ENCODE measurements around the gene DNPH1. TPM values are rescaled to one million over a fixed set of nuclear protein-coding genes. Genes with fewer than 3 reads are reported as not detected.

The DNPH1 gene
- total RNA-seq, 2 experiments from 2014 or later, result 66.1 to 68.2 TPM

- POLR2A ChIA-PET, result no interaction called here
- CTCF ChIA-PET, result no interaction called here
These were observed 21.7 kb upstream of the DNPH1 start for GRCh38 chr6:43250992-43251373.

- ChIA-PET CTCF (interaction anchor here (0.6 to 0.8 kb wide), 2 partner anchors 13 to 20 kb away, joined by 3 read pairs; partner anchors contain the start of gene DNPH1), POLR2A (interaction anchor here (0.5 kb wide), 1 partner anchor 909 kb away, joined by 3 read pairs; no protein-coding TSS in a partner anchor)
These were observed 19.5 kb upstream of the DNPH1 start for GRCh38 chr6:43248791-43249190.

GRCh38 chr6:43248101-43248500 lies 18.8 kb upstream of the DNPH1 start:
- CTCF ChIA-PET, result interaction anchor here (0.6 to 0.8 kb wide), 2 partner anchors 13 to 19 kb away, joined by 3 read pairs; partner anchors contain the start of gene DNPH1
- POLR2A ChIA-PET, result no interaction called here

- ChIA-PET POLR2A (interaction anchor here (0.5 to 1.1 kb wide), 4 partner anchors 18 to 375 kb away, joined by 3 to 5 read pairs (median 4); partner anchors contain the start of gene DNPH1), CTCF (interaction anchor here (2.0 kb wide), 1 partner anchor 18 kb away, joined by 12 read pairs; the partner anchor contains the start of gene DNPH1)
These were observed 18.1 kb upstream of the DNPH1 start for GRCh38 chr6:43247114-43247999.

GRCh38 chr6:43246301-43247113 lies 17.2 kb upstream of the DNPH1 start:
- ChIA-PET POLR2A (interaction anchor here (0.5 to 1.1 kb wide), 5 partner anchors 17 to 376 kb away, joined by 3 to 5 read pairs (median 3); partner anchors contain the start of gene DNPH1), CTCF (interaction anchor here (0.6 to 2.0 kb wide), 2 partner anchors 17 to 192 kb away, joined by 4 to 12 read pairs; partner anchors contain the start of gene DNPH1)

- ChIA-PET POLR2A (no interaction called here), CTCF (interaction anchor here (0.7 kb wide), 1 partner anchor 16 kb away, joined by 3 read pairs; no protein-coding TSS in a partner anchor)
These were observed 14.5 kb upstream of the DNPH1 start for GRCh38 chr6:43243664-43244321.

GRCh38 chr6:43242908-43243663 lies 13.8 kb upstream of the DNPH1 start, which contains the start of gene TTBK1:
Gene TTBK1, plus strand, starts transcription at chr6:43243481. Its CDS starts 3,180 bp downstream, at chr6:43246661.
- ChIA-PET CTCF (no interaction called here), POLR2A (no interaction called here)

GRCh38 chr6:43241446-43241845 lies 12.2 kb upstream of the DNPH1 start:
- ChIA-PET CTCF (interaction anchor here (1.7 kb wide), 1 partner anchor 13 kb away, joined by 9 read pairs; the partner anchor contains the start of gene DNPH1), POLR2A (no interaction called here)

- POLR2A ChIA-PET, result no interaction called here
- CTCF ChIA-PET, result interaction anchor here (1.7 kb wide), 1 partner anchor 13 kb away, joined by 9 read pairs; the partner anchor contains the start of gene DNPH1
These were observed 11.7 kb upstream of the DNPH1 start for GRCh38 chr6:43240950-43241349.

- ChIA-PET CTCF (interaction anchor here (1.9 kb wide), 1 partner anchor 10 kb away, joined by 17 read pairs; the partner anchor contains the start of gene DNPH1), POLR2A (no interaction called here)
These were observed 9.8 kb upstream of the DNPH1 start for GRCh38 chr6:43239054-43239453.

- ChIA-PET POLR2A (no interaction called here), CTCF (no interaction called here)
These were observed 6.6 kb upstream of the DNPH1 start for GRCh38 chr6:43235841-43236240.

GRCh38 chr6:43231735-43232450 lies 2.6 kb upstream of the DNPH1 start:
- ChIA-PET CTCF (interaction anchor here (0.8 kb wide), 1 partner anchor 278 kb away, joined by 3 read pairs; the partner anchor contains the start of gene LRRC73), POLR2A (no interaction called here)

- ChIA-PET POLR2A (no interaction called here), CTCF (interaction anchor here (0.8 kb wide), 1 partner anchor 279 kb away, joined by 3 read pairs; the partner anchor contains the start of gene LRRC73)
These were observed 1.8 kb upstream of the DNPH1 start for GRCh38 chr6:43231053-43231452.

GRCh38 chr6:43229803-43230620 lies 731 bp upstream of the DNPH1 start:
- ChIA-PET CTCF (interaction anchor here (1.0 to 2.2 kb wide), 11 partner anchors 8 to 242 kb away, joined by 3 to 17 read pairs (median 5); no protein-coding TSS in a partner anchor), POLR2A (interaction anchor here (0.5 to 1.7 kb wide), 6 partner anchors 17 to 197 kb away, joined by 3 to 8 read pairs (median 3); partner anchors contain the start of genes ABCC10, CRIP3 and ZNF318)

GRCh38 chr6:43226192-43226851 lies 3.0 kb downstream of the DNPH1 start:
- ChIA-PET POLR2A (no interaction called here), CTCF (interaction anchor here (1.2 to 1.3 kb wide), 2 partner anchors 12 to 280 kb away, joined by 3 to 4 read pairs; no protein-coding TSS in a partner anchor)

- ChIA-PET POLR2A (interaction anchor here (1.7 kb wide), 1 partner anchor 24 kb away, joined by 5 read pairs; no protein-coding TSS in a partner anchor), CTCF (interaction anchor here (1.6 kb wide), 1 partner anchor 230 kb away, joined by 4 read pairs; no protein-coding TSS in a partner anchor)
These were observed 6.1 kb downstream of the DNPH1 start for GRCh38 chr6:43223175-43223574.
